ENCODE results near the gene LIAS.

- TF ChIP-seq CTCF (tag by site-specific recombination; IDR thresholded peaks at IDR 0.05) (no peak), REST (tag by site-specific recombination; IDR thresholded peaks at IDR 0.05) (no peak), MYNN (tag by site-specific recombination; IDR thresholded peaks at IDR 0.05; ENCODE audit: borderline replicate concordance) (no peak), YY1 (tag by site-specific recombination; IDR thresholded peaks at IDR 0.05) (no peak), ZNF350 (tag by site-specific recombination; IDR thresholded peaks at IDR 0.05) (no peak), ZSCAN30 (tag by site-specific recombination; IDR thresholded peaks at IDR 0.05) (no peak), TSHZ1 (tag by site-specific recombination; IDR thresholded peaks at IDR 0.05; ENCODE audit: borderline replicate concordance) (no peak), ZNF610 (tag by site-specific recombination; IDR thresholded peaks at IDR 0.05; ENCODE audit: borderline replicate concordance) (no peak), ZNF221 (tag by site-specific recombination; IDR thresholded peaks at IDR 0.05; ENCODE audit: borderline replicate concordance) (no peak), ZNF785 (tag by site-specific recombination; IDR thresholded peaks at IDR 0.05) (no peak), ELK4 (IDR thresholded peaks at IDR 0.05; ENCODE audit: borderline replicate concordance, low read depth, low read length) (no peak)
These were observed 25.9 kb downstream of the LIAS start for GRCh38 chr4:39484582-39485272.
